Nephron (organoid): Measurements from ENCODE around the gene IGF2.

Experiments used
- H3K27ac Mint-ChIP-seq, 3 experiments: 2 replicates each; pipeline ENCODE4 v1.8.0; 2020; ENCODE audit warnings: mixed read lengths in 3 of 3, mild to moderate bottlenecking in 2 of 3, moderate library complexity in 1 of 3
- H3K27me3 Mint-ChIP-seq: 2 replicates; pipeline ENCODE4 v1.8.0; 2021; ENCODE audit warnings: low read depth, mild to moderate bottlenecking, moderate library complexity, mixed read lengths
- H3K36me3 Mint-ChIP-seq: 2 replicates; pipeline ENCODE4 v1.8.0; 2020; ENCODE audit warnings: low read depth, mixed read lengths
- H3K4me1 Mint-ChIP-seq: 2 replicates; pipeline ENCODE4 v1.8.0; 2020; ENCODE audit warnings: mixed read lengths
- H3K4me3 Mint-ChIP-seq, 3 experiments: 2 replicates each; pipeline ENCODE4 v1.8.0; 2020; ENCODE audit warnings: mild to moderate bottlenecking in 3 of 3, mixed read lengths in 3 of 3, moderate library complexity in 2 of 3
- H3K9me3 Mint-ChIP-seq: 2 replicates; pipeline ENCODE4 v1.8.0; 2020; ENCODE audit warnings: mixed read lengths
- CTCF ChIP-seq, 3 experiments: fragments of 200-600 bp; sonication (generic); IDR thresholded peaks; one replicate each; pipeline ENCODE4 v1.5.0; 2021; ENCODE audit warnings: antibody characterized with exemption in 3 of 3; ENCODE audit not compliant: unreplicated experiment in 3 of 3

The IGF2 gene

GRCh38 chr11:2173761-2174160, 34.6 kb upstream of the IGF2 start:
- Mint-ChIP-seq H3K4me1 (peaks cover 9% of the 10 kb centered on the region), H3K27me3 (peaks cover 9% of the 10 kb centered on the region), H3K4me3 (no peak overlapping the region), H3K9me3 (no peaks in the 10 kb centered on the region), H3K27ac (no peak overlapping the region), H3K36me3 (no peaks in the 10 kb centered on the region)
- TF ChIP-seq CTCF (IDR thresholded peaks at IDR 0.05; ENCODE audit: unreplicated experiment in 3 of 3), result no peak

- H3K36me3 Mint-ChIP-seq, result no peaks in the 10 kb centered on the region
- peak; percentile 26 to 39 (median 34) for TF ChIP-seq CTCF (IDR thresholded peaks at IDR 0.05; ENCODE audit: unreplicated experiment in 3 of 3)
- no peaks in the 10 kb centered on the region for H3K9me3 Mint-ChIP-seq
- peaks cover 5% of the 10 kb centered on the region for H3K4me1 Mint-ChIP-seq
- peak overlapping the region in 1 of 3 experiments; percentile 8 for H3K27ac Mint-ChIP-seq
- peaks cover 9% of the 10 kb centered on the region for H3K27me3 Mint-ChIP-seq
- H3K4me3 Mint-ChIP-seq, result no peak overlapping the region
These were observed 34.0 kb upstream of the IGF2 start for GRCh38 chr11:2173150-2173693.

DNA sequence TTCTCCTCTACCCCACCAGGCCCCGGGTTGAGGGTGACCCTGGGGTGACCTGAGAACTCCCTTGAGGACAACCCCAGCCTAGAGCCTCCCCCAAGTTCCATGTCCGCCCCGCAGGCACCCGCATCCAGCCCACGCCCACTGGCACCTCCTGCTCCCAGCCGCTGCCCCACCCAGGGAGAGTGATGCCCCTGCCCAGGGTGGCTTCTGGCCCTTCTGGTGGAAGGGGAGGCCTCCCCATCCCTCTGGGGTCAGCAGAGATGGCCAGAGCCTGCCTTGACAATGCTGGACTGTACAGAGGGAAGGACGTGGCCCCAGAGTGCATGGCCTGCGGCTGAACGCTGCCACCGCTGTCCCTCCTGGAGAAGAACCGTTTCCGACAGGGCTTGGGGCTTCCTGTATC, 33.5 kb upstream of the IGF2 start:
- no peak for TF ChIP-seq CTCF (IDR thresholded peaks at IDR 0.05; ENCODE audit: unreplicated experiment in 3 of 3)
- no peak overlapping the region for H3K4me3 Mint-ChIP-seq
- no peaks in the 10 kb centered on the region for H3K36me3 Mint-ChIP-seq
- H3K27ac Mint-ChIP-seq, result no peak overlapping the region
- H3K27me3 Mint-ChIP-seq, result peaks cover 9% of the 10 kb centered on the region
- H3K4me1 Mint-ChIP-seq, result peaks cover 4% of the 10 kb centered on the region
- H3K9me3 Mint-ChIP-seq, result no peaks in the 10 kb centered on the region

- H3K4me3 Mint-ChIP-seq, result no peak within 1 kb of the TSS
- TF ChIP-seq CTCF (IDR thresholded peaks at IDR 0.05; ENCODE audit: unreplicated experiment in 3 of 3), result no peak
- no peak within 1 kb of the TSS for H3K27ac Mint-ChIP-seq
- H3K36me3 Mint-ChIP-seq, result no peaks in the 10 kb centered on the region
- H3K4me1 Mint-ChIP-seq, result peaks cover 4% of the 10 kb centered on the region
- H3K9me3 Mint-ChIP-seq, result no peaks in the 10 kb centered on the region
- peaks cover 9% of the 10 kb centered on the region for H3K27me3 Mint-ChIP-seq
These were observed 32.4 kb upstream of the IGF2 start, which contains the start of gene TH for GRCh38 chr11:2171591-2172003. Gene TH, minus strand, starts transcription at chr11:2171815. Its CDS starts 29 bp downstream, at chr11:2171786.

DNA sequence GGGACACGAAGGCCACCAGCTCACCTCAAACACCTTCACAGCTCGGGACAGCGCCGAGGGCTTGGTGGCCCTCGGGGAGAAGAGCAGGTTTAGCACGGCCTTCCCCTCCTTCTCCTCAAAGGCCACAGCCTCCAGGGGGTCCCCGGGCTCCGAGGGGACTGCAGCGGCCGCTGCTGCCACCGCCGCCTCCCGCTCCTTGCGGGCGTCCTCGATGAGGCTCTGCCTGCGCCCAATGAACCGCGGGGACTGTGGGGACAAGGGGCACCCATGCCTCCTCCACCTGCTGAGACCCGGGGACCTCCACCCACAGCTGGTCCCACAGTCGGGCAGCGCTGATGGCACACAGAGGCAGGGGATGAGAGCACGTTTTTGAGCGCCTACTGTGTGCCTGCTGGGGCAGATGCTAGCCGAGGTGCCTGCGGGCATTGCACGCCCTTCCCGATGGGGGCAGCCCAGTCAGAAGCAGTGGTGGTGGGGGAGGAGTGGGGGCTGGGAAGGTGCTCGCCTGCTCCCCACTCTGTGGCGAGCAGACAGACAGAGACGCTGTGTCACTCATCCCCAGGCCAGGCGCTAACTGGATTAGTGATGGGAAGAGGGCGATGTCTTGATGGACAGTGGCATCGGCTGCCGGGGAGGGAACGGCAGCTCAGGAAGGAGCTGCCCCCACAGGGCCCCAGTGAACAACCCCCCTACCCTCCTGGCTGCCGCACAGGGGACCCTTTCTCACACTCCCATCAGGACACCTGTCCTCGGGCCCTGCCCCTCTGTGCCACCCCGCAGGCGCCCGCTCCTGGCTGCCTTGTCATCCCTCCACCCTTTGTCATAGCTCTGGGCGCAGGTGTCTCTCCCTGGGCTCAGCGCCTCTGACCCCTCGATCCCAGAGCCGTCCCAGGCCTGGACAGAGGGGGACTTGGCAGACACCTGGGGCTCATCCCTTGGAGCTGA, 30.7 kb upstream of the IGF2 start:
- Mint-ChIP-seq H3K27me3 (peaks cover 4% of the 10 kb centered on the region), H3K36me3 (no peaks in the 10 kb centered on the region), H3K4me1 (no peaks in the 10 kb centered on the region), H3K9me3 (no peaks in the 10 kb centered on the region), H3K27ac (no peak overlapping the region), H3K4me3 (no peak overlapping the region)
- TF ChIP-seq CTCF (IDR thresholded peaks at IDR 0.05; ENCODE audit: unreplicated experiment in 3 of 3), result no peak
